HCT116 (cell line): Measurements from ENCODE around the gene PLEK2.

Experiments
- EZH2 ChIP-seq: fragments of 200-600 bp; sonication (generic); IDR thresholded peaks from 2 replicates; pipeline ENCODE4 v1.6.1; 2017; ENCODE audit warnings: antibody characterized with exemption, mixed run types
- EZH2phosphoT487 ChIP-seq: fragments of 200-600 bp; IDR thresholded peaks from 2 replicates; pipeline ENCODE4 v1.6.1; 2018; ENCODE audit warnings: antibody characterized with exemption, borderline replicate concordance
- POLR2A ChIP-seq: IDR thresholded peaks from 2 replicates; pipeline ENCODE4 v1.7.0; 2011; ENCODE audit warnings: borderline replicate concordance; ENCODE audit not compliant: insufficient read depth, insufficient read length; ENCODE audit errors: extremely low read depth
- RAD21 ChIP-seq: IDR thresholded peaks from 2 replicates; pipeline ENCODE4 v1.6.1; 2012; ENCODE audit warnings: low read depth, mild to moderate bottlenecking
- SIN3A ChIP-seq: IDR thresholded peaks from 2 replicates; pipeline ENCODE4 v1.6.1; 2012; ENCODE audit warnings: low read depth
- ZNF274 ChIP-seq: fragments of 200-500 bp; sonication (Bioruptor generic); IDR thresholded peaks from 2 replicates; pipeline ENCODE4 v1.6.1; 2014; ENCODE audit warnings: mild to moderate bottlenecking, low read depth, low read length, inconsistent platforms
- TF ChIP-seq, protein P1 (sequence below), 3 experiments: fragments of 200-600 bp in 1 of 3; sonication (generic) in 1 of 3; IDR thresholded peaks in 2 of 3; conservative IDR thresholded peaks in 1 of 3; 2 replicates each; pipeline ENCODE4 v1.5.1; 2012 to 2017; ENCODE audit warnings: low read depth in 2 of 3, low read length in 2 of 3, antibody characterized with exemption in 1 of 3, borderline replicate concordance in 1 of 3, control low read depth in 1 of 3, mild to moderate bottlenecking in 1 of 3, mixed read lengths in 1 of 3, mixed run types in 1 of 3, moderate library complexity in 1 of 3; ENCODE audit not compliant: insufficient read depth in 1 of 3

DNA sequence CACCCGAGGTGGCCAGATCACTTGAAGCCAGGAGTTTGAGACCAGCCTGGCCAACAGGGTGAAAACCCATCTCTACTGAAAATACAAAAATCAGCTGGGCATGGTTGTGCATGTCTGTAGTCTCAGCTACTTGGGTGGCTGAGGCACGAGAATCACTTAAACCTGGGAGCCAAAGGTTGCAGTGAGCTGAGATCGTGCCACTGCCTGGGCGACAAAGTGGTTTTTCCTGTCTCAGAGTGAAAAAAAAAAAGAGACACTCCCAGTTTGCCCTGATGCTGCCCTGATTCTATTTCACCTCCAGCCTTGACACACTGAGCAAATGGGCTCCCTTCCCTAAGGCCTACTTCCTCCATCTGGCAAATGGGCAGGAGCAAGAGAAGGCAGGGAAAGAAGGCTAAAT, 28.5 kb upstream of the PLEK2 start:
- no peak for TF ChIP-seq RAD21
- TF ChIP-seq POLR2A, result no peak
- TF ChIP-seq EZH2, result no peak
- TF ChIP-seq, protein P1, sequence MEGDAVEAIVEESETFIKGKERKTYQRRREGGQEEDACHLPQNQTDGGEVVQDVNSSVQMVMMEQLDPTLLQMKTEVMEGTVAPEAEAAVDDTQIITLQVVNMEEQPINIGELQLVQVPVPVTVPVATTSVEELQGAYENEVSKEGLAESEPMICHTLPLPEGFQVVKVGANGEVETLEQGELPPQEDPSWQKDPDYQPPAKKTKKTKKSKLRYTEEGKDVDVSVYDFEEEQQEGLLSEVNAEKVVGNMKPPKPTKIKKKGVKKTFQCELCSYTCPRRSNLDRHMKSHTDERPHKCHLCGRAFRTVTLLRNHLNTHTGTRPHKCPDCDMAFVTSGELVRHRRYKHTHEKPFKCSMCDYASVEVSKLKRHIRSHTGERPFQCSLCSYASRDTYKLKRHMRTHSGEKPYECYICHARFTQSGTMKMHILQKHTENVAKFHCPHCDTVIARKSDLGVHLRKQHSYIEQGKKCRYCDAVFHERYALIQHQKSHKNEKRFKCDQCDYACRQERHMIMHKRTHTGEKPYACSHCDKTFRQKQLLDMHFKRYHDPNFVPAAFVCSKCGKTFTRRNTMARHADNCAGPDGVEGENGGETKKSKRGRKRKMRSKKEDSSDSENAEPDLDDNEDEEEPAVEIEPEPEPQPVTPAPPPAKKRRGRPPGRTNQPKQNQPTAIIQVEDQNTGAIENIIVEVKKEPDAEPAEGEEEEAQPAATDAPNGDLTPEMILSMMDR (IDR thresholded peaks at IDR 0.05 in 2 of 3, conservative IDR thresholded peaks at IDR 0.05 in 1 of 3; ENCODE audit: borderline replicate concordance in 1 of 3, insufficient read depth in 1 of 3, low read depth in 2 of 3, low read length in 2 of 3), result no peak
- no peak for TF ChIP-seq SIN3A
- no peak for TF ChIP-seq ZNF274
- no peak for TF ChIP-seq EZH2phosphoT487
